K562 (cell line): ENCODE results near the gene CDCA4. TPM values are rescaled to one million over a fixed set of nuclear protein-coding genes. Genes with fewer than 3 reads are reported as not detected.
A peak's percentile ranks its signal among the peaks of the same experiment; 100 is the strongest.

Experiments
- CREB1 ChIP-seq, 2 experiments: sonication (generic) in 1 of 2; formaldehyde crosslinking in 1 of 2; IDR thresholded peaks; 2 replicates each; pipeline versions ENCODE4 v1.6.1 to v1.8.0; 2012 to 2022; ENCODE audit warnings: inconsistent platforms in 1 of 2, mild to moderate bottlenecking in 1 of 2, missing genetic modification reagents in 1 of 2, moderate library complexity in 1 of 2
- ELF1 ChIP-seq: fragments of 200-800 bp; sonication (Bioruptor generic); IDR thresholded peaks from 2 replicates; pipeline ENCODE4 v1.6.1; 2016; ENCODE audit warnings: missing genetic modification characterization, missing compliant biosample characterization
- EP300 ChIP-seq: IDR thresholded peaks from 2 replicates; pipeline ENCODE4 v1.6.1; 2012; ENCODE audit warnings: low read length, improper control_type of control experiment
- FOSL1 ChIP-seq: fragments of 200-800 bp; sonication (Bioruptor generic); conservative IDR thresholded peaks from 2 replicates; pipeline ENCODE4 v1.6.1; 2016; ENCODE audit warnings: missing genetic modification characterization, missing compliant biosample characterization
- MGA ChIP-seq: fragments of 450-650 bp; IDR thresholded peaks from 2 replicates; pipeline ENCODE4 v1.6.1; 2016; ENCODE audit warnings: mild to moderate bottlenecking, moderate library complexity
- MNT ChIP-seq, 2 experiments: fragments of 450-650 bp; conservative IDR thresholded peaks; 2 replicates each; pipeline ENCODE4 v1.6.1; 2017; ENCODE audit warnings: mild to moderate bottlenecking in 2 of 2, moderate library complexity in 2 of 2
- UBTF ChIP-seq, 2 experiments: IDR thresholded peaks; 2 replicates each; pipeline ENCODE4 v1.6.1; 2012; ENCODE audit warnings: improper control_type of control experiment in 2 of 2, low read depth in 2 of 2, low read length in 2 of 2, borderline replicate concordance in 1 of 2
- ZKSCAN1 ChIP-seq: fragments of 150-350 bp; IDR thresholded peaks from 2 replicates; pipeline ENCODE4 v1.6.1; 2016; ENCODE audit warnings: low read depth, low read length
- ZNF165 ChIP-seq: fragments of 250-450 bp; sonication (Bioruptor Pico); IDR thresholded peaks from 2 replicates; pipeline ENCODE4 v1.4.0; 2020; ENCODE audit warnings: borderline replicate concordance
- ZNF224 ChIP-seq: sonication (generic); formaldehyde crosslinking; IDR thresholded peaks from 2 replicates; pipeline ENCODE4 v1.8.0; 2022; ENCODE audit warnings: mild to moderate bottlenecking, missing genetic modification reagents
- polyA plus RNA-seq, 8 experiments: library from polyadenylated mRNA; depleted of rRNA in 4 of 8; stranded (reverse) in 5 of 8; unstranded in 3 of 8; fragments of >200 nt; fragmentation: Nextera tagmentation in 2 of 8; fragmentation: Illumina TruSeq in 1 of 8; extraction: Ambion mirVana in 2 of 8; extraction: Trizol in 1 of 8; gene quantifications; 2 replicates each; pipeline versions ENCODE4 v1.2.1 to v1.2.3, GENCODE V29; 2011 to 2014; ENCODE audit warnings: inconsistent platforms in 1 of 8, missing spikeins in 1 of 8
- total RNA-seq, 7 experiments: library from RNA; depleted of rRNA in 6 of 7; stranded (reverse); fragments of >200 nt in 6 of 7; fragmentation: Illumina TruSeq in 2 of 7; extraction: Trizol in 2 of 7; gene quantifications; 2 replicates each; pipeline versions ENCODE4 v1.2.1 to v1.2.3, GENCODE V29; 2011 to 2021; ENCODE audit warnings: low replicate concordance in 1 of 7

The CDCA4 gene
- total and polyA plus RNA-seq, 9 of the 15 experiments (the other 6 are each of a cell fraction or from before 2014, with no cell fraction given), result 6.6 to 44.2 (median 23.0) TPM

- TF ChIP-seq CREB1 (IDR thresholded peaks at IDR 0.05), result peak; percentile 38; the same call in 1 of the 2 replicates
- TF ChIP-seq CREB1 (CRISPR knock-in tag; IDR thresholded peaks at IDR 0.05), result peak; percentile 31; the same call in 1 of the 2 replicates
- no peak for TF ChIP-seq ZNF165
- TF ChIP-seq ZNF224 (CRISPR knock-in tag), result no peak
- TF ChIP-seq ELF1 (tag), result no peak
- TF ChIP-seq MGA, result peak; percentile 83
- peak; percentile 19; the same call in 1 of the 2 replicates for TF ChIP-seq EP300
- no peak for TF ChIP-seq FOSL1 (tag)
- 0 out of 4 replicates have a peak, but pooled peaks of 1 of the 2 experiments have one; percentile 7 for TF ChIP-seq UBTF (IDR thresholded peaks at IDR 0.05; ENCODE audit: borderline replicate concordance in 1 of 2, low read depth in 2 of 2, low read length in 2 of 2)
- TF ChIP-seq MNT (conservative IDR thresholded peaks at IDR 0.05), result peak; percentile 92 to 96
- TF ChIP-seq ZKSCAN1, result no peak
Measured at GRCh38 chr14:105020815-105021655, at the start of gene CDCA4 (continued).
